Glomerular visceral epithelial cell (primary cell): ENCODE results near the gene GSTT4.
"Not testable (repeated sequence)": the region's sequence is repeated elsewhere in the genome, so short reads cannot be mapped to it uniquely, and the experiment has no call there.

ENCODE experiments used
- DNase-seq: peaks from one replicate; pipeline ENCODE4 v3.0.0-alpha.2; 2016; ENCODE audit errors: extremely low spot score

The GSTT4 gene

DNA sequence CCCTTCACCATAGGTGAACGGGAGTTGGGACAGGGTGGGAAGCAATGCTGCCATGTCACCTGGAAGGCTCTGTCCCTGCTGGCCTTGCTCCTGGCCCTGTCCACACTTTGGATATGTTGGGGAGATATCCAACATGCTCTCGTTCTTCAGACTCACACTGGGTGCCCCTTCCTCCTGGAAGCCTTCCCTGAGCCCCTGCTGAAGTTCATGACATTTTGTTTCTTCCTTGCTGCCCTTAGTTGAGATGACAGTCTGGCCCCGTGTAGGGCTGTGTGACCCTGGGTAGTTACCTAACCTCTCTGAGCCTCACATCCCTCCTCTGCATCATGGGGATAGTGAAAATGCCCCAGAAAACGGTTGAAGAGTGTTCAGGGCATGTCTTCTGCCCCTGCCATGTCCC is 51.8 kb downstream of the GSTT4 start:
- DNase-seq: not testable (repeated sequence)

DNA sequence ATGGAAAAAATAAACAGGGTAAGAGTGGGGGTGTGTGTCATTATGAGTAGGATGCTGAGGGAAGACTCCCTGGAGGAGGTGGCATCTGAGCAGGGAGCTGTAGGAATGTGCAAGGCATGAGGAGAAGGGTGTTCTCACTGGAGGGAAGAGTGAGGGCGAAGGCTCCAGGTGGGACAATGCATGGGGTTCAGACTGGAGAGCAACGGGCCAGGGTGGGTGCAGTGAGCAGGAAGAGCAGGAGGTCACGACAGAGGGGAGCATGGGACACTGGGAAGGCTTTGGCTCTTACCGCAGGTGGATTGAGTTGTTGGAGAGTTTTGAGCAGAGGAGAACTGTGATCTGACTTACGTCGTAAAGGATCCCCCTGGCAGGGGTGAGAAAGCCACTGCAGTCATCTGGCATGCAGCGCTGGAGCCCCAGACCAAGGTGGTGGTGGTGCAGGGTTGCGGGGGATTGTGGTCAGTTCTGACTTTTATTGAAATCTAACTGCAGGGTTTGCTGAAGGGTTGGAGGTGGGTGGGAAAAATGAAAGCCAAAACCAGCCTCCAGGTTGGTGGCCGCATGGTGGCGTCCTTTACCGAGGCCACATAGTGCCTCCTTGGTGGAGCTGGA is 52.4 kb downstream of the GSTT4 start:
- not testable (repeated sequence) for DNase-seq

DNA sequence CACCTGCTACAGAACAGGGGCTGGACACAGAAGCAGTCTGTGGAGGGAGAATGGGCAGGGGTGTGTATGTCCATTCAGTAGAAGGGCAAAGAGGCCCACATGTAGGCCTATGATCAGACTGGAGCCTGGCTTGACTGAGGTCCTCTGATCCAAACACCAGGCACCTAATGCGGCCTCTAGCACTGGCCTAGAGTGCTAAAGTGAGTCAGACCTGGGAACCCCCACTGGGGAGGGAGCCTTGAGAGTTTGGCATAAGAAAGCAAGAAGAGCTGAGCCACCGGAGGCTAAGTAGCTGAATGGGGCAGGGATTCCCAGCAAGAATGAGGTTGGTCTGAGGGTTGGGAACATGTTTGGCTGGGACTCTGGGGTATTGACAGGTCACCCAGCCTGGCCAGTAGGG is 53.9 kb downstream of the GSTT4 start:
- DNase-seq: not testable (repeated sequence)

GRCh38 chr22:23949764-23950163 is 55.5 kb downstream of the GSTT4 start:
- not testable (repeated sequence) for DNase-seq
